EL (cell line): ENCODE measurements around the gene TADA1.
"Not testable (repeated sequence)": the region's sequence is repeated elsewhere in the genome, so short reads cannot be mapped to it uniquely, and the experiment has no call there.

Experiments used
- DNase-seq: peaks from one replicate; pipeline ENCODE4 v3.0.0-alpha.2; 2016

The TADA1 gene

GRCh38 chr1:166888373-166889111, 12.5 kb upstream of the TADA1 start:
- no peak for DNase-seq

- no peak for DNase-seq
Observed at GRCh38 chr1:166884971-166885370, 8.9 kb upstream of the TADA1 start.

- peak; percentile 11 for DNase-seq
Observed at GRCh38 chr1:166884040-166884642, 8.1 kb upstream of the TADA1 start.

GRCh38 chr1:166882893-166883292, 6.8 kb upstream of the TADA1 start:
- DNase-seq: no peak

GRCh38 chr1:166878173-166878917, 2.3 kb upstream of the TADA1 start:
- not testable (repeated sequence) for DNase-seq

GRCh38 chr1:166876540-166876838, 425 bp upstream of the TADA1 start:
- no peak for DNase-seq

- no peak for DNase-seq
Observed at GRCh38 chr1:166875302-166875733, 746 bp downstream of the TADA1 start.

GRCh38 chr1:166874464-166874863, 1.6 kb downstream of the TADA1 start:
- DNase-seq: no peak

GRCh38 chr1:166870584-166870983, 5.5 kb downstream of the TADA1 start:
- DNase-seq: no peak

- DNase-seq: no peak
Observed at GRCh38 chr1:166869318-166870099, 6.6 kb downstream of the TADA1 start.

GRCh38 chr1:166868639-166869038, 7.4 kb downstream of the TADA1 start:
- no peak for DNase-seq

GRCh38 chr1:166865926-166866325, 10.1 kb downstream of the TADA1 start:
- DNase-seq: no peak

- no peak for DNase-seq
Observed at GRCh38 chr1:166859597-166859996, 16.5 kb downstream of the TADA1 start.

- DNase-seq: no peak
Observed at GRCh38 chr1:166858726-166859419, 17.2 kb downstream of the TADA1 start.

- DNase-seq: no peak
Observed at GRCh38 chr1:166857995-166858394, 18.1 kb downstream of the TADA1 start.

GRCh38 chr1:166855558-166855957, 20.5 kb downstream of the TADA1 start:
- DNase-seq: no peak

- no peak for DNase-seq
Observed at GRCh38 chr1:166852918-166853317, 23.1 kb downstream of the TADA1 start.

GRCh38 chr1:166849135-166849534, 26.9 kb downstream of the TADA1 start:
- no peak for DNase-seq

GRCh38 chr1:166848193-166848592, 27.9 kb downstream of the TADA1 start:
- DNase-seq: no peak

GRCh38 chr1:166844791-166845190, 31.3 kb downstream of the TADA1 start:
- no peak for DNase-seq

- no peak for DNase-seq
Observed at GRCh38 chr1:166843769-166844596, 32.1 kb downstream of the TADA1 start.

- DNase-seq: no peak
Observed at GRCh38 chr1:166843322-166843721, 32.7 kb downstream of the TADA1 start.
